Measurements from ENCODE around the gene KAZN.

Gene KAZN

GRCh38 chr1:14970115-14970798, 371.8 kb downstream of the KAZN start:
- H3K4me1 ChIP-seq (ENCODE audit: insufficient read depth, low read length, poor library complexity, severe bottlenecking) = peaks cover 11% of the 10 kb centered on the region
- H3K9me3 ChIP-seq (ENCODE audit: insufficient read depth, low read depth, low read length) = no peaks in the 10 kb centered on the region
- H3K4me2 ChIP-seq (ENCODE audit: low read depth, low read length, poor library complexity, severe bottlenecking) = no peak overlapping the region
- no peaks in the 10 kb centered on the region for H3K36me3 ChIP-seq (ENCODE audit: insufficient read depth, low read length)
- H3F3A ChIP-seq (ENCODE audit: low read depth) = no peaks in the 10 kb centered on the region
- H2AFZ ChIP-seq (ENCODE audit: low read length) = no peak overlapping the region
- no peaks in the 10 kb centered on the region for H3K79me2 ChIP-seq (ENCODE audit: insufficient read depth, low read length)
- no peaks in the 10 kb centered on the region for H4K20me1 ChIP-seq (ENCODE audit: insufficient read depth, low read length, poor library complexity, severe bottlenecking)
- no peak overlapping the region for H3K9ac ChIP-seq (ENCODE audit: low read depth, low read length, poor library complexity, severe bottlenecking)
- no peak overlapping the region for H3K4me3 ChIP-seq (ENCODE audit: low read length, poor library complexity, severe bottlenecking)
- TF ChIP-seq CTCF (conservative IDR thresholded peaks at IDR 0.05; ENCODE audit: low read length) = no peak
- no peak for TF ChIP-seq EZH2phosphoT487 (IDR thresholded peaks at IDR 0.05; ENCODE audit: borderline replicate concordance)
- H3K9me2 ChIP-seq (replicated peaks; ENCODE audit: low read depth, low read length) = no peaks in the 10 kb centered on the region
- peaks cover 14% of the 10 kb centered on the region for H3K27me3 ChIP-seq (ENCODE audit: insufficient read depth, low read length, poor library complexity, severe bottlenecking)

GRCh38 chr1:14970799-14971141, 372.3 kb downstream of the KAZN start:
- peaks cover 14% of the 10 kb centered on the region for H3K27me3 ChIP-seq (ENCODE audit: insufficient read depth, low read length, poor library complexity, severe bottlenecking)
- no peak overlapping the region for H3K4me3 ChIP-seq (ENCODE audit: low read length, poor library complexity, severe bottlenecking)
- H3K9ac ChIP-seq (ENCODE audit: low read depth, low read length, poor library complexity, severe bottlenecking) = no peak overlapping the region
- no peaks in the 10 kb centered on the region for H3F3A ChIP-seq (ENCODE audit: low read depth)
- H4K20me1 ChIP-seq (ENCODE audit: insufficient read depth, low read length, poor library complexity, severe bottlenecking) = no peaks in the 10 kb centered on the region
- H2AFZ ChIP-seq (ENCODE audit: low read length) = no peak overlapping the region
- H3K4me1 ChIP-seq (ENCODE audit: insufficient read depth, low read length, poor library complexity, severe bottlenecking) = peaks cover 11% of the 10 kb centered on the region
- TF ChIP-seq EZH2phosphoT487 (IDR thresholded peaks at IDR 0.05; ENCODE audit: borderline replicate concordance) (no peak), CTCF (conservative IDR thresholded peaks at IDR 0.05; ENCODE audit: low read length) (no peak)
- H3K9me2 ChIP-seq (replicated peaks; ENCODE audit: low read depth, low read length) = no peaks in the 10 kb centered on the region
- no peak overlapping the region for H3K4me2 ChIP-seq (ENCODE audit: low read depth, low read length, poor library complexity, severe bottlenecking)
- H3K36me3 ChIP-seq (ENCODE audit: insufficient read depth, low read length) = no peaks in the 10 kb centered on the region
- no peaks in the 10 kb centered on the region for H3K79me2 ChIP-seq (ENCODE audit: insufficient read depth, low read length)
- H3K9me3 ChIP-seq (ENCODE audit: insufficient read depth, low read depth, low read length) = no peaks in the 10 kb centered on the region

GRCh38 chr1:14971221-14971620, 372.7 kb downstream of the KAZN start:
- H3K36me3 ChIP-seq (ENCODE audit: insufficient read depth, low read length) = no peaks in the 10 kb centered on the region
- H4K20me1 ChIP-seq (ENCODE audit: insufficient read depth, low read length, poor library complexity, severe bottlenecking) = no peaks in the 10 kb centered on the region
- no peaks in the 10 kb centered on the region for H3K9me3 ChIP-seq (ENCODE audit: insufficient read depth, low read depth, low read length)
- TF ChIP-seq CTCF (conservative IDR thresholded peaks at IDR 0.05; ENCODE audit: low read length) (no peak), EZH2phosphoT487 (IDR thresholded peaks at IDR 0.05; ENCODE audit: borderline replicate concordance) (no peak)
- H3K9ac ChIP-seq (ENCODE audit: low read depth, low read length, poor library complexity, severe bottlenecking) = no peak overlapping the region
- no peak overlapping the region for H3K4me2 ChIP-seq (ENCODE audit: low read depth, low read length, poor library complexity, severe bottlenecking)
- H3F3A ChIP-seq (ENCODE audit: low read depth) = no peaks in the 10 kb centered on the region
- no peaks in the 10 kb centered on the region for H3K9me2 ChIP-seq (replicated peaks; ENCODE audit: low read depth, low read length)
- H3K4me3 ChIP-seq (ENCODE audit: low read length, poor library complexity, severe bottlenecking) = no peak overlapping the region
- H3K27me3 ChIP-seq (ENCODE audit: insufficient read depth, low read length, poor library complexity, severe bottlenecking) = peaks cover 14% of the 10 kb centered on the region
- no peak overlapping the region for H2AFZ ChIP-seq (ENCODE audit: low read length)
- H3K79me2 ChIP-seq (ENCODE audit: insufficient read depth, low read length) = no peaks in the 10 kb centered on the region
- peaks cover 11% of the 10 kb centered on the region for H3K4me1 ChIP-seq (ENCODE audit: insufficient read depth, low read length, poor library complexity, severe bottlenecking)
